ENCODE measurements around the gene MOCOS.

GRCh38 chr18:36303211-36303844 is 116.0 kb downstream of the MOCOS start:
- no peak for TF ChIP-seq ZNF274 (IDR thresholded peaks at IDR 0.05; ENCODE audit: low read depth, low read length)
- TF ChIP-seq YY1 (IDR thresholded peaks at IDR 0.05; ENCODE audit: insufficient read depth, insufficient read length): no peak
- no peak for TF ChIP-seq SUZ12 (IDR thresholded peaks at IDR 0.05; ENCODE audit: extremely low read depth, insufficient read depth, insufficient read length)
